K562 (cell line): ENCODE measurements around the gene SLC24A4. TPM values are rescaled to one million over a fixed set of nuclear protein-coding genes. Genes with fewer than 3 reads are reported as not detected.

Experiments
- ATAC-seq: fragments of 200-7000 bp; cut with Tn5 transposase; 3 replicates; pipeline ENCODE4 v1.9.1; 2020; ENCODE audit warnings: moderate library complexity
- BruUV-seq: library from RNA; stranded (reverse); fragments of 400-500 nt; replicated peaks from 2 replicates; lab custom pipeline; 2021; lab: Mats Ljungman, UMichigan
- CTCF ChIA-PET: fragments of 300-600 bp; formaldehyde crosslinking; extraction: SDS; loops from one replicate; lab custom pipeline; 2021; ENCODE audit warnings: low intra/inter-chr PET ratio; lab: Yijun Ruan, JAX
- POLR2A ChIA-PET: fragments of 300-600, 350-650 bp; sonication (Branson Sonifier 250); formaldehyde crosslinking; extraction: SDS; loops from one replicate; lab custom pipeline; 2021; ENCODE audit warnings: antibody characterized with exemption, inconsistent platforms; lab: Yijun Ruan, JAX
- DNase-seq, 4 experiments: peaks; one replicate each; pipeline versions ENCODE4 v3.0.0 to v3.0.0-alpha.2; 2011 to 2018; ENCODE audit warnings: low spot score in 3 of 4, mixed read lengths in 3 of 4; ENCODE audit errors: extremely low read depth in 1 of 4
- FAIRE-seq: peaks from 2 replicates; lab custom pipeline; 2011; peaks lifted over from hg19 to GRCh38; lab: Jason Lieb, UNC
- H2AFZ ChIP-seq: 2 replicates; pipeline ENCODE4 v1.6.0; 2011; ENCODE audit warnings: low read depth, low read length, control low read depth, inconsistent platforms
- H3K27ac ChIP-seq: fragments of 200-600 bp; 3 replicates; pipeline ENCODE4 v1.8.0; 2011; ENCODE audit warnings: low read depth, mild to moderate bottlenecking, control low read depth, inconsistent platforms, low read length, moderate library complexity, mixed read lengths; ENCODE audit errors: extremely low read depth
- H3K27me3 ChIP-seq, 2 experiments: fragments of 300-600 bp in 1 of 2; 2 replicates in 1 of 2; 3 replicates in 1 of 2; pipeline versions ENCODE4 v1.6.0 to v1.8.0; 2011; ENCODE audit warnings: inconsistent platforms in 2 of 2, low read length in 2 of 2, mild to moderate bottlenecking in 1 of 2, mixed read lengths in 1 of 2, moderate library complexity in 1 of 2; ENCODE audit not compliant: control insufficient read depth in 2 of 2, insufficient read depth in 2 of 2
- H3K36me3 ChIP-seq: fragments of 300-600 bp; 3 replicates; pipeline ENCODE4 v1.8.0; 2011; ENCODE audit warnings: mild to moderate bottlenecking, low read length, inconsistent platforms; ENCODE audit not compliant: control insufficient read depth, insufficient read depth
- H3K4me1 ChIP-seq, 2 experiments: fragments of 200-600 bp in 1 of 2; replicated peaks in 1 of 2; 2 replicates in 1 of 2; 3 replicates in 1 of 2; pipeline versions ENCODE4 v1.5.1 to v1.8.0; 2011; ENCODE audit warnings: inconsistent platforms in 2 of 2, low read length in 2 of 2, mild to moderate bottlenecking in 1 of 2, mixed read lengths in 1 of 2, moderate library complexity in 1 of 2; ENCODE audit not compliant: control insufficient read depth in 2 of 2, insufficient read depth in 2 of 2
- H3K4me2 ChIP-seq: 2 replicates; pipeline ENCODE4 v1.6.1; 2011; ENCODE audit warnings: low read length, control low read depth, inconsistent platforms, mixed read lengths; ENCODE audit not compliant: insufficient read depth
- H3K4me3 ChIP-seq: fragments of 200-600 bp; sonication (generic), shearing (Covaris generic); 2 replicates; pipeline ENCODE4 v1.5.1; 2016; ENCODE audit warnings: control low read depth, inconsistent platforms
- H3K79me2 ChIP-seq: fragments of 200-600 bp; 3 replicates; pipeline ENCODE4 v1.8.0; 2011; ENCODE audit warnings: low read length, inconsistent platforms; ENCODE audit not compliant: control insufficient read depth, insufficient read depth
- H3K9ac ChIP-seq, 2 experiments: 2 replicates each; pipeline versions ENCODE4 v1.6.0 to v1.6.1; 2011; ENCODE audit warnings: low read depth in 2 of 2, low read length in 2 of 2, control low read depth in 1 of 2, inconsistent platforms in 1 of 2, mild to moderate bottlenecking in 1 of 2, mixed read lengths in 1 of 2; ENCODE audit not compliant: insufficient read depth in 1 of 2
- H3K9me1 ChIP-seq: one replicate; pipeline ENCODE4 v1.6.0; 2011; ENCODE audit warnings: inconsistent platforms, mild to moderate bottlenecking, low read length, moderate library complexity; ENCODE audit not compliant: control insufficient read depth, insufficient read depth
- H3K9me3 ChIP-seq: replicated peaks from 2 replicates; pipeline ENCODE4 v1.5.1; 2011; ENCODE audit warnings: low read depth, low read length, inconsistent platforms; ENCODE audit not compliant: control insufficient read depth, insufficient read depth
- H4K20me1 ChIP-seq: replicated peaks from 2 replicates; pipeline ENCODE4 v1.6.1; 2011; ENCODE audit warnings: low read length, inconsistent platforms, mixed read lengths; ENCODE audit not compliant: control insufficient read depth, insufficient read depth
- CSDE1 ChIP-seq, 2 experiments: fragments of 450-650 bp; IDR thresholded peaks; 2 replicates each; pipeline ENCODE4 v1.6.1; 2016; ENCODE audit warnings: mild to moderate bottlenecking in 1 of 2
- ILF3 ChIP-seq: fragments of 450-650 bp; IDR thresholded peaks from 2 replicates; pipeline ENCODE4 v1.6.1; 2018; ENCODE audit warnings: antibody characterized with exemption, mild to moderate bottlenecking, moderate library complexity, borderline replicate concordance
- NFE2 ChIP-seq: IDR thresholded peaks from 2 replicates; pipeline ENCODE4 v1.6.1; 2014; ENCODE audit warnings: antibody characterized with exemption, low read depth
- ZNF318 ChIP-seq, 2 experiments: fragments of 450-650 bp; IDR thresholded peaks; 2 replicates each; pipeline ENCODE4 v1.6.1; 2016; ENCODE audit warnings: mild to moderate bottlenecking in 2 of 2, borderline replicate concordance in 1 of 2, low read depth in 1 of 2, moderate library complexity in 1 of 2
- ZNF436 ChIP-seq: fragments of 250-450, 450-650 bp; sonication (Bioruptor Pico); formaldehyde crosslinking; IDR thresholded peaks from 2 replicates; pipeline ENCODE4 v1.7.0; 2020; ENCODE audit warnings: mild to moderate bottlenecking
- WGBS: fragments of 100-300 bp; shearing (Covaris generic); methylation state at CpG from one replicate; pipeline ENCODE4 v1.1.6; 2016; ENCODE audit warnings: low coverage, mixed read lengths; ENCODE audit not compliant: insufficient coverage; ENCODE audit errors: missing lambda C conversion rate; 5-methylcytosine and 5-hydroxymethylcytosine counted together
- in situ Hi-C: fragments of 300-500 bp; cut with MboI; formaldehyde crosslinking; loops from 4 replicates; pipeline ENCODE4 v1.15.0; 2018; ENCODE audit warnings: inconsistent platforms, mixed read lengths
- intact Hi-C: fragments of 100-400 bp; cut with micrococcal nuclease; formaldehyde crosslinking; loops from 2 replicates; pipeline ENCODE4 v1.14.2; 2022
- polyA plus RNA-seq, 8 experiments: library from polyadenylated mRNA; depleted of rRNA in 4 of 8; stranded (reverse) in 5 of 8; unstranded in 3 of 8; fragments of >200 nt; fragmentation: Nextera tagmentation in 2 of 8; fragmentation: Illumina TruSeq in 1 of 8; extraction: Ambion mirVana in 2 of 8; extraction: Trizol in 1 of 8; gene quantifications; 2 replicates each; pipeline versions ENCODE4 v1.2.1 to v1.2.3, GENCODE V29; 2011 to 2014; ENCODE audit warnings: inconsistent platforms in 1 of 8, missing spikeins in 1 of 8
- total RNA-seq, 7 experiments: library from RNA; depleted of rRNA in 6 of 7; stranded (reverse); fragments of >200 nt in 6 of 7; fragmentation: Illumina TruSeq in 2 of 7; extraction: Trizol in 2 of 7; gene quantifications; 2 replicates each; pipeline versions ENCODE4 v1.2.1 to v1.2.3, GENCODE V29; 2011 to 2021; ENCODE audit warnings: low replicate concordance in 1 of 7
- TF ChIP-seq, protein P1 (sequence below), 2 experiments: fragments of 450-650 bp in 1 of 2; sonication (generic) in 1 of 2; formaldehyde crosslinking in 1 of 2; IDR thresholded peaks in 1 of 2; conservative IDR thresholded peaks in 1 of 2; 2 replicates each; pipeline versions ENCODE4 v1.6.1 to v1.8.1; 2016 to 2023; ENCODE audit warnings: mild to moderate bottlenecking in 2 of 2, moderate library complexity in 2 of 2, inconsistent platforms in 1 of 2, missing genetic modification reagents in 1 of 2

Gene SLC24A4
- total and polyA plus RNA-seq, 9 of the 15 experiments (the other 6 are each of a cell fraction or from before 2014, with no cell fraction given): not detected

- ChIA-PET CTCF (no interaction called here), POLR2A (no interaction called here)
- no peaks in the 10 kb centered on the region for H3K4me1 ChIP-seq
- no peak for ATAC-seq
- FAIRE-seq: no peak
- no peak overlapping the region for H2AFZ ChIP-seq
- H4K20me1 ChIP-seq: no peaks in the 10 kb centered on the region
- intact Hi-C loops (no loop called here), in situ Hi-C loops (no loop called here)
- DNase-seq: no peak
- 0% methylated on average over 4 of the region's 5 CpGs for WGBS
- no peak overlapping the region for H3K4me3 ChIP-seq
- H3K9me3 ChIP-seq: no peaks in the 10 kb centered on the region
- H3K36me3 ChIP-seq: no peaks in the 10 kb centered on the region
- no peaks in the 10 kb centered on the region for H3K79me2 ChIP-seq
- no peak overlapping the region for H3K9ac ChIP-seq
- TF ChIP-seq CSDE1 (IDR thresholded peaks at IDR 0.05) (no peak), NFE2 (no peak), ZNF436 (no peak), ZNF318 (IDR thresholded peaks at IDR 0.05; ENCODE audit: borderline replicate concordance in 1 of 2, low read depth in 1 of 2) (no peak), ILF3 (no peak)
- TF ChIP-seq, protein P1, sequence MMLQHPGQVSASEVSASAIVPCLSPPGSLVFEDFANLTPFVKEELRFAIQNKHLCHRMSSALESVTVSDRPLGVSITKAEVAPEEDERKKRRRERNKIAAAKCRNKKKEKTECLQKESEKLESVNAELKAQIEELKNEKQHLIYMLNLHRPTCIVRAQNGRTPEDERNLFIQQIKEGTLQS (IDR thresholded peaks at IDR 0.05): no peak
- TF ChIP-seq, protein P1 (CRISPR knock-in tag; conservative IDR thresholded peaks at IDR 0.05): no peak
- H3K9me1 ChIP-seq: no peaks in the 10 kb centered on the region
- BruUV-seq: no TSS peak
- peaks cover 0 to 51% of the 10 kb centered on the region in 2 experiments; a peak in 2 of 5 replicates for H3K27me3 ChIP-seq
- H3K27ac ChIP-seq: no peak overlapping the region
- no peak overlapping the region for H3K4me2 ChIP-seq
Measured at GRCh38 chr14:92340071-92340470, 17.1 kb downstream of the SLC24A4 start.
